HepG2 (cell line): ENCODE data around the gene NATD1. TPM values are rescaled to one million over a fixed set of nuclear protein-coding genes. Genes with fewer than 3 reads are reported as not detected.
A peak's percentile ranks its signal among the peaks of the same experiment; 100 is the strongest.

ENCODE experiments used
- AGO1 ChIP-seq: fragments of 200-400 bp; formaldehyde crosslinking; IDR thresholded peaks from 2 replicates; pipeline ENCODE4 v1.6.1; 2017; ENCODE audit warnings: mild to moderate bottlenecking, low read depth, low read length, moderate library complexity; ENCODE audit not compliant: poor library complexity, severe bottlenecking
- AGO2 ChIP-seq: fragments of 200-400 bp; formaldehyde crosslinking; optimal IDR thresholded peaks from 2 replicates; pipeline ENCODE3; 2017; ENCODE audit warnings: mild to moderate bottlenecking, low read depth, low read length, moderate library complexity
- ATF7 ChIP-seq, 2 experiments: fragments of 450-650 bp in 1 of 2; sonication (generic) in 1 of 2; formaldehyde crosslinking in 1 of 2; IDR thresholded peaks; 2 replicates each; pipeline versions ENCODE4 v1.4.0 to v1.6.1; 2016 to 2020; ENCODE audit warnings: antibody characterized with exemption in 1 of 2, mild to moderate bottlenecking in 1 of 2, missing genetic modification reagents in 1 of 2
- CBX2 ChIP-seq, 2 experiments: fragments of 200-600 bp in 1 of 2; sonication (generic); formaldehyde crosslinking in 1 of 2; IDR thresholded peaks; 2 replicates each; pipeline versions ENCODE4 v1.7.0 to v1.8.1; 2018 to 2022; ENCODE audit warnings: low read depth in 2 of 2, low read length in 1 of 2, mild to moderate bottlenecking in 1 of 2, missing genetic modification reagents in 1 of 2
- DDIT3 ChIP-seq: sonication (generic); formaldehyde crosslinking; IDR thresholded peaks from 2 replicates; pipeline ENCODE4 v1.4.0; 2020; ENCODE audit warnings: mild to moderate bottlenecking, missing genetic modification reagents
- HBP1 ChIP-seq: IDR thresholded peaks from 2 replicates; pipeline ENCODE4 v1.6.1; 2016; ENCODE audit warnings: low read depth, control low read depth
- IRX3 ChIP-seq: sonication (generic); formaldehyde crosslinking; IDR thresholded peaks from 2 replicates; pipeline ENCODE4 v1.8.1; 2023; ENCODE audit warnings: mild to moderate bottlenecking, low read depth, missing genetic modification reagents, borderline replicate concordance
- JUN ChIP-seq: sonication (generic); formaldehyde crosslinking; IDR thresholded peaks from 2 replicates; pipeline ENCODE4 v1.4.0; 2020; ENCODE audit warnings: mild to moderate bottlenecking, missing genetic modification reagents
- PLSCR1 ChIP-seq: sonication (generic); formaldehyde crosslinking; IDR thresholded peaks from 2 replicates; pipeline ENCODE4 v1.5.0; 2020; ENCODE audit warnings: missing genetic modification reagents, mild to moderate bottlenecking, borderline replicate concordance
- SP4 ChIP-seq: sonication (generic); formaldehyde crosslinking; IDR thresholded peaks from 2 replicates; pipeline ENCODE4 v1.8.1; 2023; ENCODE audit warnings: mild to moderate bottlenecking, missing genetic modification reagents
- STAG1 ChIP-seq: sonication (generic); formaldehyde crosslinking; IDR thresholded peaks from 2 replicates; pipeline ENCODE4 v1.4.0; 2020; ENCODE audit warnings: missing genetic modification reagents
- XRCC5 ChIP-seq: fragments of 200-400 bp; formaldehyde crosslinking; optimal IDR thresholded peaks from 2 replicates; pipeline ENCODE3; 2017; ENCODE audit warnings: mild to moderate bottlenecking, low read length
- ZKSCAN8 ChIP-seq: IDR thresholded peaks from 2 replicates; pipeline ENCODE4 v1.6.1; 2016; ENCODE audit warnings: borderline replicate concordance, missing genetic modification reagents, missing compliant biosample characterization
- ZNF160 ChIP-seq: sonication (generic); formaldehyde crosslinking; IDR thresholded peaks from 2 replicates; pipeline ENCODE4 v1.8.0; 2022; ENCODE audit warnings: mild to moderate bottlenecking, inconsistent platforms, missing genetic modification reagents
- ZNF282 ChIP-seq: fragments of 450-650 bp; IDR thresholded peaks from 2 replicates; pipeline ENCODE4 v1.6.1; 2018; ENCODE audit not compliant: partially characterized antibody
- ZNF343 ChIP-seq: sonication (generic); formaldehyde crosslinking; IDR thresholded peaks from 2 replicates; pipeline ENCODE4 v1.4.0; 2020; ENCODE audit warnings: mild to moderate bottlenecking, missing genetic modification reagents
- ZNF430 ChIP-seq: sonication (generic); formaldehyde crosslinking; IDR thresholded peaks from 2 replicates; pipeline ENCODE4 v1.9.0; 2021; ENCODE audit warnings: mild to moderate bottlenecking, missing genetic modification reagents
- ZNF549 ChIP-seq: sonication (generic); formaldehyde crosslinking; IDR thresholded peaks from 2 replicates; pipeline ENCODE4 v1.5.0; 2020; ENCODE audit warnings: missing genetic modification reagents
- ZNF720 ChIP-seq: sonication (generic); formaldehyde crosslinking; IDR thresholded peaks from 2 replicates; pipeline ENCODE4 v1.4.0; 2020; ENCODE audit warnings: missing genetic modification reagents
- ZNF737 ChIP-seq: sonication (generic); formaldehyde crosslinking; IDR thresholded peaks from 2 replicates; pipeline ENCODE4 v1.5.0; 2020; ENCODE audit warnings: missing genetic modification reagents, mild to moderate bottlenecking, borderline replicate concordance
- ZNF780A ChIP-seq: sonication (generic); formaldehyde crosslinking; IDR thresholded peaks from 2 replicates; pipeline ENCODE4 v1.8.0; 2022; ENCODE audit warnings: mild to moderate bottlenecking, missing genetic modification reagents, moderate library complexity
- polyA plus RNA-seq, 8 experiments: library from polyadenylated mRNA; depleted of rRNA in 3 of 8; stranded (reverse) in 7 of 8; unstranded in 1 of 8; fragments of >200 nt; fragmentation: Illumina TruSeq in 4 of 8; extraction: Trizol in 4 of 8; gene quantifications; 2 replicates each; pipeline versions ENCODE4 v1.2.1 to v1.2.3, GENCODE V29; 2011 to 2016; ENCODE audit warnings: low read depth in 4 of 8, missing spikeins in 1 of 8, mixed read lengths in 1 of 8; ENCODE audit not compliant: insufficient read depth in 1 of 8
- total RNA-seq, 5 experiments: library from RNA; depleted of rRNA; stranded (reverse); fragments of >200 nt; fragmentation: Illumina TruSeq; extraction: Trizol; gene quantifications; 2 replicates each; pipeline ENCODE4 v1.2.3, GENCODE V29; 2016; ENCODE audit warnings: low read depth in 1 of 5
- TF ChIP-seq, protein P1 (sequence below): sonication (generic); formaldehyde crosslinking; IDR thresholded peaks from 2 replicates; pipeline ENCODE4 v1.5.0; 2020; ENCODE audit warnings: missing genetic modification reagents, mild to moderate bottlenecking, borderline replicate concordance
- TF ChIP-seq, protein P2 (sequence below): sonication (generic); formaldehyde crosslinking; IDR thresholded peaks from 2 replicates; pipeline ENCODE4 v1.5.0; 2020; ENCODE audit warnings: missing genetic modification reagents
- TF ChIP-seq, protein P3 (sequence below): IDR thresholded peaks from 2 replicates; pipeline ENCODE4 v1.6.1; 2018; ENCODE audit warnings: missing genetic modification reagents

Gene NATD1
- total and polyA plus RNA-seq, 2 of the 13 experiments (the other 11 are each of a cell fraction or from before 2014, with no cell fraction given), result 0.31 to 2.3 TPM

DNA sequence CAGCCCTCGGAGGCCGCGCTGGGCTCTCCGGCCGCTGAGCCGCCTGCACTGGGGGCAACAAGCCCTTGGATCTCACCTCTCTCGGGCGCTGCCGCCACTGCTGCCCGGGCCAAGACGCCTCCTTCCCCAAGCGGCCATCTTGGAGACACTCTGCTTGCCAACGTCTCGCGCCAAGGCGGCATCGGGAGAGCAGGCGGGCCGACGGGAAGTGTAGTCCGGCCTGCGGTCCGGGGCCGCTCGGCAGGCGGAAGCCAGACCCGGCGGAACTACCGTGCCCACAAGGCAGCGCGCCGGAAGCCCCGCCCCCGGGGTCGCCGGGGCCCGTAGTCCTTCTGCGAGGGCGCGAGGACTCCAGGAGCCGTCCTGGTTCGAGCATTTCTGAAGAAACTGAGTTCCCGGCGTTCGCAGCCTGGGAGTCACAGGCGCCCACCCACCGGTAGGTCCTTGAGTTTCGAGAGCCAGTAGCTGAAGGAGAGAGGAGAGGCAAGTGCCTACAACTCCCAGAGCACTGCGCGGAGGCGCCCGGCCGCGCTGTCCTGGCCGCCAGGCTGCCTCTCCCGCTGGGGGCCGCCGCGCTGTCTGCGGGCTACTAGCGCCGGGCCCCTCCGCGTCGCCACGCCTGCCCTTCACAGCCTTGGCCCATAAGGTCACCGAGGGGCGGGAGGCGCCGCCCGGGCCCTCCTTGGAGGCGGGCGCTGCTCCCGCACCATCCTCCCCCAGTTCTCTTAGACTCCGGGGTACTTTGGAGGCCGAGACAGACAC is 39.0 kb downstream of the NATD1 start, which contains the start of gene TMEM11 (continued):
- TF ChIP-seq, protein P1, sequence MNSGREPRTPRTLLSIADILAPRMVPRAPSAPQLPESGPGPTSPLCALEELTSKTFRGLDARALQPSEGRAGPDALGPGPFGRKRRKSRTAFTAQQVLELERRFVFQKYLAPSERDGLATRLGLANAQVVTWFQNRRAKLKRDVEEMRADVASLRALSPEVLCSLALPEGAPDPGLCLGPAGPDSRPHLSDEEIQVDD (CRISPR knock-in tag), result no peak
- TF ChIP-seq DDIT3 (CRISPR knock-in tag) (no peak), ZNF737 (CRISPR knock-in tag) (no peak; the same call in 1 of the 2 replicates), AGO1 (no peak), ZNF720 (no peak), SP4 (CRISPR knock-in tag) (peak; percentile 86), STAG1 (no peak), ZKSCAN8 (no peak), ZNF780A (CRISPR knock-in tag) (no peak), ZNF343 (no peak), HBP1 (no peak), IRX3 (CRISPR knock-in tag) (no peak; the same call in 1 of the 2 replicates), CBX2 (IDR thresholded peaks at IDR 0.05; ENCODE audit: low read depth, low read length) (no peak), CBX2 (CRISPR knock-in tag; IDR thresholded peaks at IDR 0.05; ENCODE audit: low read depth) (no peak), PLSCR1 (CRISPR knock-in tag) (0 out of 2 replicates have a peak, but pooled peaks have one; percentile 59), ZNF430 (peak; percentile 60), JUN (CRISPR knock-in tag) (no peak), ZNF549 (CRISPR knock-in tag) (no peak), AGO2 (no peak), XRCC5 (peak; percentile 67), ZNF160 (CRISPR knock-in tag) (no peak), ZNF282 (no peak), ATF7 (IDR thresholded peaks at IDR 0.05) (no peak), ATF7 (CRISPR knock-in tag; IDR thresholded peaks at IDR 0.05) (0 out of 2 replicates have a peak, but pooled peaks have one; percentile 26)
- TF ChIP-seq, protein P2, sequence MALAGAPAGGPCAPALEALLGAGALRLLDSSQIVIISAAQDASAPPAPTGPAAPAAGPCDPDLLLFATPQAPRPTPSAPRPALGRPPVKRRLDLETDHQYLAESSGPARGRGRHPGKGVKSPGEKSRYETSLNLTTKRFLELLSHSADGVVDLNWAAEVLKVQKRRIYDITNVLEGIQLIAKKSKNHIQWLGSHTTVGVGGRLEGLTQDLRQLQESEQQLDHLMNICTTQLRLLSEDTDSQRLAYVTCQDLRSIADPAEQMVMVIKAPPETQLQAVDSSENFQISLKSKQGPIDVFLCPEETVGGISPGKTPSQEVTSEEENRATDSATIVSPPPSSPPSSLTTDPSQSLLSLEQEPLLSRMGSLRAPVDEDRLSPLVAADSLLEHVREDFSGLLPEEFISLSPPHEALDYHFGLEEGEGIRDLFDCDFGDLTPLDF, result peak; percentile 84
- TF ChIP-seq, protein P3, sequence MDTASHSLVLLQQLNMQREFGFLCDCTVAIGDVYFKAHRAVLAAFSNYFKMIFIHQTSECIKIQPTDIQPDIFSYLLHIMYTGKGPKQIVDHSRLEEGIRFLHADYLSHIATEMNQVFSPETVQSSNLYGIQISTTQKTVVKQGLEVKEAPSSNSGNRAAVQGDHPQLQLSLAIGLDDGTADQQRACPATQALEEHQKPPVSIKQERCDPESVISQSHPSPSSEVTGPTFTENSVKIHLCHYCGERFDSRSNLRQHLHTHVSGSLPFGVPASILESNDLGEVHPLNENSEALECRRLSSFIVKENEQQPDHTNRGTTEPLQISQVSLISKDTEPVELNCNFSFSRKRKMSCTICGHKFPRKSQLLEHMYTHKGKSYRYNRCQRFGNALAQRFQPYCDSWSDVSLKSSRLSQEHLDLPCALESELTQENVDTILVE, result no peak
